A673 (cell line): ENCODE data around the gene TBXA2R. TPM values are rescaled to one million over a fixed set of nuclear protein-coding genes. Genes with fewer than 3 reads are reported as not detected.
A peak's percentile ranks its signal among the peaks of the same experiment; 100 is the strongest.
"Not testable (repeated sequence)": the region's sequence is repeated elsewhere in the genome, so short reads cannot be mapped to it uniquely, and the experiment has no call there.

Experiments used
- BruUV-seq: library from RNA; stranded (reverse); fragments of 400-500 nt; replicated peaks from 2 replicates; lab custom pipeline; 2021; lab: Mats Ljungman, UMichigan
- CTCF ChIA-PET: fragments of 300-600 bp; sonication (Branson Sonifier 250); formaldehyde crosslinking; loops from one replicate; lab custom pipeline; 2022; ENCODE audit warnings: antibody characterized with exemption; lab: Charles Lee
- POLR2A ChIA-PET: fragments of 300-600 bp; sonication (Branson Sonifier 250); formaldehyde crosslinking; loops from one replicate; lab custom pipeline; 2022; ENCODE audit warnings: antibody characterized with exemption; ENCODE audit not compliant: low non-redundant PET; lab: Charles Lee
- DNase-seq: peaks from one replicate; pipeline ENCODE4 v3.0.0-alpha.2; 2015; ENCODE audit warnings: low spot score
- H3K27ac ChIP-seq: fragments of 200-600 bp; sonication (generic); 2 replicates; pipeline ENCODE4 v1.5.1; 2016; ENCODE audit warnings: mixed run types, low read depth, mild to moderate bottlenecking, mixed read lengths, antibody characterized with exemption, low read length; ENCODE audit not compliant: poor library complexity, severe bottlenecking
- H3K27me3 ChIP-seq: fragments of 200-600 bp; sonication (generic); replicated peaks from 2 replicates; pipeline ENCODE4 v1.6.1; 2017; ENCODE audit warnings: mixed run types, low read depth, mild to moderate bottlenecking, mixed read lengths, antibody characterized with exemption, low read length; ENCODE audit not compliant: insufficient read depth, poor library complexity
- H3K36me3 ChIP-seq: fragments of 200-600 bp; sonication (generic); 2 replicates; pipeline ENCODE4 v1.6.1; 2016; ENCODE audit warnings: mixed run types, mild to moderate bottlenecking, mixed read lengths, antibody characterized with exemption, low read length; ENCODE audit not compliant: insufficient read depth, poor library complexity, severe bottlenecking
- H3K4me1 ChIP-seq: fragments of 200-600 bp; sonication (generic); 2 replicates; pipeline ENCODE4 v1.6.1; 2017; ENCODE audit warnings: mixed run types, mild to moderate bottlenecking, mixed read lengths, antibody characterized with exemption, low read length; ENCODE audit not compliant: insufficient read depth, poor library complexity, severe bottlenecking
- H3K4me3 ChIP-seq: fragments of 200-600 bp; sonication (generic); 2 replicates; pipeline ENCODE4 v1.5.1; 2016; ENCODE audit warnings: low read depth, mixed run types, mild to moderate bottlenecking, mixed read lengths, low read length; ENCODE audit not compliant: poor library complexity, severe bottlenecking
- H3K9me3 ChIP-seq: fragments of 200-600 bp; sonication (generic); 2 replicates; pipeline ENCODE4 v1.6.1; 2016; ENCODE audit warnings: mixed run types, low read depth, mild to moderate bottlenecking, mixed read lengths, antibody characterized with exemption, low read length; ENCODE audit not compliant: poor library complexity, severe bottlenecking
- CTCF ChIP-seq: fragments of 300-800, 200-600 bp; sonication (generic); conservative IDR thresholded peaks from 2 replicates; pipeline ENCODE4 v1.5.1; 2017; ENCODE audit warnings: low read depth, mild to moderate bottlenecking, antibody characterized with exemption, low read length, moderate library complexity, mixed read lengths
- EZH2 ChIP-seq: fragments of 200-600 bp; sonication (generic); IDR thresholded peaks from 2 replicates; pipeline ENCODE4 v1.6.1; 2017; ENCODE audit warnings: borderline replicate concordance, low read depth, mild to moderate bottlenecking, mixed read lengths, antibody characterized with exemption, low read length; ENCODE audit not compliant: poor library complexity, severe bottlenecking
- intact Hi-C: fragments of 100-400 bp; cut with micrococcal nuclease; formaldehyde crosslinking; loops from one replicate; pipeline ENCODE4 v1.10.0; 2022; ENCODE audit not compliant: unreplicated experiment
- total RNA-seq: library from RNA; stranded (reverse); gene quantifications from 2 replicates; pipeline ENCODE4 v1.2.3, GENCODE V29; 2021

The TBXA2R gene
- total RNA-seq, 1 experiment from 2014 or later, result 0.56 TPM

GRCh38 chr19:3572132-3572854 is 34.4 kb downstream of the TBXA2R start:
- Histone ChIP-seq H3K4me1 (peaks cover 16% of the 10 kb centered on the region), H3K4me3 (peak overlapping the region; percentile 86), H3K27me3 (no peaks in the 10 kb centered on the region), H3K27ac (no peak overlapping the region), H3K9me3 (no peaks in the 10 kb centered on the region), H3K36me3 (peaks cover 15% of the 10 kb centered on the region)
- TF ChIP-seq EZH2, result no peak
- no peak for TF ChIP-seq CTCF
- BruUV-seq, result no TSS peak
- POLR2A ChIA-PET, result no interaction called here
- CTCF ChIA-PET, result no interaction called here
- peak; percentile 100 for DNase-seq
- intact Hi-C loops, result no loop called here

GRCh38 chr19:3570606-3571011 is 36.1 kb downstream of the TBXA2R start:
- DNase-seq, result no peak
- peaks cover 4% of the 10 kb centered on the region for H3K4me1 ChIP-seq
- H3K36me3 ChIP-seq, result peaks cover 14% of the 10 kb centered on the region
- no peak overlapping the region for H3K4me3 ChIP-seq
- TF ChIP-seq EZH2 (no peak), CTCF (no peak)
- ChIA-PET POLR2A (no interaction called here), CTCF (no interaction called here)
- intact Hi-C loops, result no loop called here
- no TSS peak for BruUV-seq
- no peak overlapping the region for H3K27ac ChIP-seq
- H3K27me3 ChIP-seq, result no peaks in the 10 kb centered on the region
- H3K9me3 ChIP-seq, result no peaks in the 10 kb centered on the region

GRCh38 chr19:3570042-3570441 is 36.6 kb downstream of the TBXA2R start:
- H3K9me3 ChIP-seq, DNase-seq, H3K4me1 ChIP-seq, BruUV-seq, H3K36me3 ChIP-seq, H3K27ac ChIP-seq, CTCF ChIA-PET, H3K4me3 ChIP-seq, POLR2A ChIA-PET, intact Hi-C loops, H3K27me3 ChIP-seq: not testable (repeated sequence)

GRCh38 chr19:3565139-3565538 is 41.5 kb downstream of the TBXA2R start:
- no peaks in the 10 kb centered on the region for H3K27me3 ChIP-seq
- intact Hi-C loops, result no loop called here
- no peak for DNase-seq
- no peaks in the 10 kb centered on the region for H3K36me3 ChIP-seq
- no peak overlapping the region for H3K27ac ChIP-seq
- no peaks in the 10 kb centered on the region for H3K9me3 ChIP-seq
- TF ChIP-seq EZH2 (no peak), CTCF (no peak)
- no peaks in the 10 kb centered on the region for H3K4me1 ChIP-seq
- BruUV-seq, result no TSS peak
- CTCF ChIA-PET, result interaction anchor here (0.7 kb wide), 1 partner anchor 85 kb away, joined by 4 read pairs; no protein-coding TSS in a partner anchor
- POLR2A ChIA-PET, result no interaction called here
- no peak overlapping the region for H3K4me3 ChIP-seq
